ENCODE data around the gene GNAZ. TPM values are rescaled to one million over a fixed set of nuclear protein-coding genes. Genes with fewer than 3 reads are reported as not detected.

The GNAZ gene
- total and polyA plus RNA-seq, 2 of the 8 experiments (the other 6 are each of a cell fraction or from before 2014, with no cell fraction given) = 6.6 to 9.6 TPM

DNA sequence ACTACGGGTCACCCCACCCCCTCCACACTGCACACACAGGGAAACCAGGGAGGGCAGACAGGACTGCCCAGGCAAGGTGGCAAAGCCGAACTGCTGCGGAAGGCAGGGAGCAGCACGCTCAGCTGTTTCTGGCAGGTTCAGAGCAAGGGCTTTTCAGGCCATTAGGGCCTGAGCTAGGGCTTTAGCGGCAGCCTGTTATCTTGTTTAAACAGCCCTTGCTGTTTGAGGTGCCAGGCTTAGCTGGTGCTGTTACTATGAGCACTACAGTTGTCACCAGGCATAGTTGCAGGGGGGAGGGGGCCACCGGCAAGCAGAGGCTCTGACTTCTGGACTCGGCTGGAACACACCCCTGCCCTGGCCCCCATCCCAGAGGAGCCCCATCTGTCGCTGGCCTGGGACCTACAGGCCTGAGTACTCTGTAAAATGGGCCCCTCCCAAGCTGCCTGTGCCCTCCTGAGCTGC is 36.6 kb downstream of the GNAZ start:
- Histone ChIP-seq H2BK5ac (ENCODE audit: low read depth, low read length) (no peak overlapping the region), H3K4me2 (ENCODE audit: insufficient read depth in 1 of 2, low read depth in 2 of 2, low read length in 2 of 2) (no peak overlapping the region), H2BK12ac (ENCODE audit: low read depth, low read length) (no peak overlapping the region), H2BK15ac (ENCODE audit: low read length) (no peak overlapping the region), H3K18ac (ENCODE audit: extremely low read depth, low read length) (no peak overlapping the region), H3K4me3 (ENCODE audit: extremely low read depth in 1 of 4, insufficient read depth in 2 of 4, low read depth in 3 of 4, low read length in 4 of 4) (no peak overlapping the region), H4K20me1 (replicated peaks in 1 of 2; ENCODE audit: control insufficient read depth in 1 of 2, insufficient read depth in 2 of 2, low read length in 2 of 2) (peaks cover 3 to 16% of the 10 kb centered on the region in 2 experiments), H4K5ac (ENCODE audit: insufficient read length, low read depth, low read length) (no peak overlapping the region), H3K9ac (replicated peaks in 1 of 4; ENCODE audit: extremely low read depth in 1 of 4, low read depth in 3 of 4, low read length in 3 of 4) (no peak overlapping the region), H3K27me3 (replicated peaks in 1 of 4; ENCODE audit: control insufficient read depth in 3 of 4, extremely low read depth in 1 of 4, insufficient read depth in 3 of 4, low read length in 3 of 4) (no peaks in the 10 kb centered on the region; a peak in 3 of 7 replicates), H3K79me2 (ENCODE audit: control insufficient read depth in 1 of 2, insufficient read depth in 2 of 2, low read length in 2 of 2) (no peaks in the 10 kb centered on the region), H3K79me1 (ENCODE audit: low read depth, low read length) (no peaks in the 10 kb centered on the region), H3K4ac (replicated peaks; ENCODE audit: insufficient read length, low read depth, low read length) (no peak overlapping the region), H3K4me1 (replicated peaks in 1 of 4; ENCODE audit: control insufficient read depth in 3 of 4, insufficient read depth in 4 of 4, low read length in 3 of 4) (no peaks in the 10 kb centered on the region; a peak in 1 of 7 replicates), H3K23me2 (ENCODE audit: low read depth, low read length) (no peaks in the 10 kb centered on the region), H2AK5ac (ENCODE audit: low read depth, low read length) (no peak overlapping the region), H2BK120ac (replicated peaks; ENCODE audit: low read depth, low read length) (no peak overlapping the region), H3K56ac (replicated peaks; ENCODE audit: insufficient read length, low read depth, low read length) (no peak overlapping the region), H2BK20ac (ENCODE audit: low read length) (no peak overlapping the region), H3K9me3 (ENCODE audit: insufficient read depth in 2 of 2, low read depth in 1 of 2, low read length in 1 of 2) (no peaks in the 10 kb centered on the region), H2AFZ (ENCODE audit: low read length) (no peak overlapping the region), H3K27ac (ENCODE audit: low read depth, low read length) (no peak overlapping the region), H3K14ac (ENCODE audit: insufficient read length) (no peak overlapping the region), H4K91ac (replicated peaks; ENCODE audit: insufficient read length, low read length) (no peak overlapping the region), H3K23ac (ENCODE audit: insufficient read length) (no peak overlapping the region), H3K36me3 (ENCODE audit: control insufficient read depth in 2 of 4, insufficient read depth in 4 of 4, low read length in 3 of 4) (no peaks in the 10 kb centered on the region), H4K8ac (ENCODE audit: extremely low read depth, insufficient read depth, low read length) (no peak overlapping the region)
- TF ChIP-seq YY1 (IDR thresholded peaks at IDR 0.05; ENCODE audit: low read depth, low read length) (no peak), GTF2F1 (IDR thresholded peaks at IDR 0.05; ENCODE audit: borderline replicate concordance, low read depth, low read length) (no peak), NANOG (IDR thresholded peaks at IDR 0.05; ENCODE audit: insufficient read depth, low read depth, low read length, poor library complexity, severe bottlenecking) (no peak), KDM1A (IDR thresholded peaks at IDR 0.05; ENCODE audit: borderline replicate concordance, low read length) (no peak), TEAD4 (IDR thresholded peaks at IDR 0.05; ENCODE audit: low read depth, low read length) (no peak), BRCA1 (IDR thresholded peaks at IDR 0.05; ENCODE audit: low read depth, low read length) (no peak)
- DNase-seq (ENCODE audit: low read depth in 1 of 2, low spot score in 2 of 2) (no peak), FAIRE-seq (no peak)
- POLR2A ChIA-PET (ENCODE audit: partially characterized antibody) = no interaction called here
- CTCF ChIA-PET (ENCODE audit: partially characterized antibody) = interaction anchor here (1.1 to 3.2 kb wide), 4 partner anchors 10 to 21 kb away, joined by 3 to 12 read pairs (median 4); no protein-coding TSS in a partner anchor
- 93% methylated on average over 8 of the region's 8 CpGs; no CpG with 5 or more reads in 1 of the 2 experiments for WGBS, 2 experiments (ENCODE audit: extremely low coverage in 1 of 2, insufficient coverage in 1 of 2, insufficient read length in 1 of 2, insufficient replicate concordance in 2 of 2, low coverage in 1 of 2, low lambda C conversion rate in 2 of 2, missing lambda C conversion rate in 1 of 2)
